OCI-LY3 (cell line): Measurements from ENCODE around the gene FCRL5.

Experiments
- H2AFZ ChIP-seq: fragments of 200-600, 300-600 bp; shearing (Covaris generic); 2 replicates; pipeline ENCODE4 v1.6.0; 2014; ENCODE audit warnings: antibody characterized with exemption, low read depth, low read length
- H3K27ac ChIP-seq: fragments of 200-600, 300-600 bp; sonication (generic); 2 replicates; pipeline ENCODE4 v1.5.1; 2014; ENCODE audit warnings: mild to moderate bottlenecking, low read length, moderate library complexity, mixed read lengths
- H3K27me3 ChIP-seq: fragments of 200-600, 300-600 bp; sonication (generic); 2 replicates; pipeline ENCODE4 v1.6.1; 2014; ENCODE audit warnings: low read depth, low read length, mixed read lengths
- H3K36me3 ChIP-seq: fragments of 200-600, 300-600 bp; sonication (generic); replicated peaks from 2 replicates; pipeline ENCODE3; 2014; ENCODE audit warnings: low read depth, low read length, mixed read lengths
- H3K4me1 ChIP-seq: fragments of 300-600, 200-600 bp; sonication (generic); 2 replicates; pipeline ENCODE4 v1.6.1; 2014; ENCODE audit warnings: low read length, mixed read lengths
- H3K4me2 ChIP-seq: fragments of 200-600, 300-600 bp; sonication (generic); 2 replicates; pipeline ENCODE4 v1.6.1; 2014; ENCODE audit warnings: low read length, mixed read lengths
- H3K4me3 ChIP-seq: fragments of 300-600, 200-600 bp; sonication (generic); 2 replicates; pipeline ENCODE4 v1.5.1; 2014; ENCODE audit warnings: antibody characterized with exemption, mild to moderate bottlenecking, low read length, moderate library complexity
- H3K79me2 ChIP-seq: fragments of 300-600, 200-600 bp; shearing (Covaris generic); 2 replicates; pipeline ENCODE4 v1.6.1; 2014; ENCODE audit warnings: mild to moderate bottlenecking, low read length, mixed read lengths
- H3K9ac ChIP-seq: fragments of 300-600, 200-600 bp; shearing (Covaris generic); 2 replicates; pipeline ENCODE4 v1.6.0; 2014; ENCODE audit warnings: mild to moderate bottlenecking, low read length, moderate library complexity
- H3K9me3 ChIP-seq: fragments of 200-600, 300-600 bp; shearing (Covaris generic); 2 replicates; pipeline ENCODE4 v1.6.1; 2014; ENCODE audit warnings: low read length, mixed read lengths; ENCODE audit not compliant: insufficient read depth
- H4K20me1 ChIP-seq: fragments of 200-600, 300-600 bp; sonication (generic); 2 replicates; pipeline ENCODE4 v1.6.1; 2016; ENCODE audit warnings: low read length, mixed read lengths; ENCODE audit not compliant: insufficient read depth
- CTCF ChIP-seq: fragments of 200-600, 300-600 bp; sonication (generic); IDR thresholded peaks from 2 replicates; pipeline ENCODE4 v1.5.1; 2014; ENCODE audit warnings: antibody characterized with exemption, low read length, low read depth
- EZH2phosphoT487 ChIP-seq: fragments of 200-600 bp; shearing (Covaris generic); IDR thresholded peaks from 2 replicates; pipeline ENCODE4 v1.6.1; 2018; ENCODE audit warnings: antibody characterized with exemption, mixed run types, low read depth

Gene FCRL5

GRCh38 chr1:157472056-157472701 lies 80.1 kb downstream of the FCRL5 start:
- no peak for TF ChIP-seq CTCF
- no peak for TF ChIP-seq EZH2phosphoT487
- Histone ChIP-seq H3K79me2 (no peaks in the 10 kb centered on the region), H3K27ac (no peak overlapping the region), H3K9ac (no peak overlapping the region), H3K4me3 (no peak overlapping the region), H3K4me1 (no peaks in the 10 kb centered on the region), H4K20me1 (no peaks in the 10 kb centered on the region), H3K36me3 (no peaks in the 10 kb centered on the region), H3K27me3 (peaks cover 5% of the 10 kb centered on the region), H3K4me2 (no peak overlapping the region), H2AFZ (no peak overlapping the region), H3K9me3 (no peaks in the 10 kb centered on the region)

DNA sequence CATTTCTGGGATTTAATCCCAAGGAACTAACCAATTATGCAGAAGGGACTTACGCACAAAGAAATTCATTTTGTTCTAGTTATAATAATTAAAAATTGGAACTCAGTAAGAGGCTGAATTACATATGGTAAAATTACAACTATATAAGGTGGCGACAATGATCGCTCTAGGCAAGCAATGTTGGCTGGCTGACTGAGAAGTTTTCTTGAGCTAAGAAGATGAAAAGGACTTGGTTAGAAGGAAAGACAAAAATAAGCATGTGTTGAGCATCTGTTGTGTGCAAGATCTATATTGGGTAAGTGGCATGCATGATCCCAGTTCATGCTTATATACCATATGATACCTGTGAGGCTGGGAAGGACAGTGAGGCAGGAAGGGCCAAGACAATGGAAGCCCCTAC lies 80.8 kb downstream of the FCRL5 start:
- no peaks in the 10 kb centered on the region for H4K20me1 ChIP-seq
- H3K4me1 ChIP-seq, result no peaks in the 10 kb centered on the region
- H3K27me3 ChIP-seq, result peaks cover 5% of the 10 kb centered on the region
- H3K79me2 ChIP-seq, result no peaks in the 10 kb centered on the region
- H3K27ac ChIP-seq, result no peak overlapping the region
- H3K4me2 ChIP-seq, result no peak overlapping the region
- H3K4me3 ChIP-seq, result no peak overlapping the region
- H2AFZ ChIP-seq, result no peak overlapping the region
- no peak for TF ChIP-seq CTCF
- no peak for TF ChIP-seq EZH2phosphoT487
- no peaks in the 10 kb centered on the region for H3K36me3 ChIP-seq
- no peaks in the 10 kb centered on the region for H3K9me3 ChIP-seq
- no peak overlapping the region for H3K9ac ChIP-seq

DNA sequence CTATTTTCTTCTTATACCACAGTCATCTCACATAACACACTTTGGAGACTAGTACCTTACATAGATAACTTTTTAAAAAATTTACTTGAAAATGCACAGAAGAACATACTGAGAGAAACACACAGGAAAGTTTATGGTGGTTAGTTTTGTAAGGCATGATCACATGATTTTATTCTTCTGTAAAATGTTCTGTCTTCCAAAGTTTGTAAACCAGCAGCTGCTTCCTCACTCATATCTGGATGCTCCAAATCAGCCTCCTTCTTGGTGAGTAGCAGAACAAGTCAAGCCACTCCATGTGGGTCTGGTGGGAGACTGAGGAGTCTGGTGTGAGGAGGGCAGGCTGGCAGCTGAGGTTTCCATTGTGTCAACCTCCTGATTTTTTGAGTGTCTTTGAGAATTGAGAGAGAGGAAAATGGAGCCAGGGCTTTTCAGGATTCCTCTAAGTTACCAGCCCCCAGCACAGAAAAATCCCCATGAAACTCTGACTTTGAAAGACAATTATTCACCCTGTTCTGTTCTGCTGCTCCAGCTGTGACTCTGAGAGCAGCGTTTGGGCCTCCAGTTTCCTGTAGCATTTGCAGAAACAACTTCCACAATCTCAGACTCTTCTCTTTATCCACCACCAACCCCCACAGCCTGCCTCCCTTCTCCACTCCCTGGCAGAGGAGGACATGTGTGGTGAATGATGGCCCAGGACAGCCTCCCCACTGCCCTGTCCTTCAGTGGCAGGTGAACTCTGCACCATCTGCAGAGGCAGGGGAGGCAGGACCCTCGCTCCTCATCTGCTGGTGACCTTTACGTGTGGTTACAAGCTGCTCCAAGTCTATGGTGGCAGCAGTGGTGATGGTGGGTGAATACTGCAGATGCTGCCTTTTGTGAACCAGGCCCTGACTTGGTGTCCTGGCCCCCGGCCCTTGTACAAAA lies 82.3 kb downstream of the FCRL5 start:
- no peak overlapping the region for H2AFZ ChIP-seq

More for the DNA sequence above, 82.3 kb downstream of the FCRL5 start:
- H3K9ac ChIP-seq, result no peak overlapping the region
- no peaks in the 10 kb centered on the region for H4K20me1 ChIP-seq
- no peak overlapping the region for H3K27ac ChIP-seq
- no peak overlapping the region for H3K4me2 ChIP-seq
- peaks cover 5% of the 10 kb centered on the region for H3K27me3 ChIP-seq
- H3K36me3 ChIP-seq, result no peaks in the 10 kb centered on the region
- H3K4me3 ChIP-seq, result no peak overlapping the region
- no peak for TF ChIP-seq EZH2phosphoT487
- no peak for TF ChIP-seq CTCF
- no peaks in the 10 kb centered on the region for H3K4me1 ChIP-seq
- H3K79me2 ChIP-seq, result no peaks in the 10 kb centered on the region
- no peaks in the 10 kb centered on the region for H3K9me3 ChIP-seq
